OCI-LY3 (cell line): ENCODE results near the gene SSBP2.
A peak's percentile ranks its signal among the peaks of the same experiment; 100 is the strongest.
"Not testable (repeated sequence)": the region's sequence is repeated elsewhere in the genome, so short reads cannot be mapped to it uniquely, and the experiment has no call there.

Experiments used
- H2AFZ ChIP-seq: fragments of 200-600, 300-600 bp; shearing (Covaris generic); 2 replicates; pipeline ENCODE4 v1.6.0; 2014; ENCODE audit warnings: antibody characterized with exemption, low read depth, low read length
- H3K27ac ChIP-seq: fragments of 200-600, 300-600 bp; sonication (generic); 2 replicates; pipeline ENCODE4 v1.5.1; 2014; ENCODE audit warnings: mild to moderate bottlenecking, low read length, moderate library complexity, mixed read lengths
- H3K27me3 ChIP-seq: fragments of 200-600, 300-600 bp; sonication (generic); 2 replicates; pipeline ENCODE4 v1.6.1; 2014; ENCODE audit warnings: low read depth, low read length, mixed read lengths
- H3K36me3 ChIP-seq: fragments of 200-600, 300-600 bp; sonication (generic); replicated peaks from 2 replicates; pipeline ENCODE3; 2014; ENCODE audit warnings: low read depth, low read length, mixed read lengths
- H3K4me1 ChIP-seq: fragments of 300-600, 200-600 bp; sonication (generic); 2 replicates; pipeline ENCODE4 v1.6.1; 2014; ENCODE audit warnings: low read length, mixed read lengths
- H3K4me2 ChIP-seq: fragments of 200-600, 300-600 bp; sonication (generic); 2 replicates; pipeline ENCODE4 v1.6.1; 2014; ENCODE audit warnings: low read length, mixed read lengths
- H3K4me3 ChIP-seq: fragments of 300-600, 200-600 bp; sonication (generic); 2 replicates; pipeline ENCODE4 v1.5.1; 2014; ENCODE audit warnings: antibody characterized with exemption, mild to moderate bottlenecking, low read length, moderate library complexity
- H3K79me2 ChIP-seq: fragments of 300-600, 200-600 bp; shearing (Covaris generic); 2 replicates; pipeline ENCODE4 v1.6.1; 2014; ENCODE audit warnings: mild to moderate bottlenecking, low read length, mixed read lengths
- H3K9ac ChIP-seq: fragments of 300-600, 200-600 bp; shearing (Covaris generic); 2 replicates; pipeline ENCODE4 v1.6.0; 2014; ENCODE audit warnings: mild to moderate bottlenecking, low read length, moderate library complexity
- H3K9me3 ChIP-seq: fragments of 200-600, 300-600 bp; shearing (Covaris generic); 2 replicates; pipeline ENCODE4 v1.6.1; 2014; ENCODE audit warnings: low read length, mixed read lengths; ENCODE audit not compliant: insufficient read depth
- H4K20me1 ChIP-seq: fragments of 200-600, 300-600 bp; sonication (generic); 2 replicates; pipeline ENCODE4 v1.6.1; 2016; ENCODE audit warnings: low read length, mixed read lengths; ENCODE audit not compliant: insufficient read depth
- EZH2phosphoT487 ChIP-seq: fragments of 200-600 bp; shearing (Covaris generic); IDR thresholded peaks from 2 replicates; pipeline ENCODE4 v1.6.1; 2018; ENCODE audit warnings: antibody characterized with exemption, mixed run types, low read depth
- TF ChIP-seq, protein P1 (sequence below): fragments of 200-600, 300-600 bp; sonication (generic); IDR thresholded peaks from 2 replicates; pipeline ENCODE4 v1.5.1; 2014; ENCODE audit warnings: antibody characterized with exemption, low read length, low read depth

Gene SSBP2

DNA sequence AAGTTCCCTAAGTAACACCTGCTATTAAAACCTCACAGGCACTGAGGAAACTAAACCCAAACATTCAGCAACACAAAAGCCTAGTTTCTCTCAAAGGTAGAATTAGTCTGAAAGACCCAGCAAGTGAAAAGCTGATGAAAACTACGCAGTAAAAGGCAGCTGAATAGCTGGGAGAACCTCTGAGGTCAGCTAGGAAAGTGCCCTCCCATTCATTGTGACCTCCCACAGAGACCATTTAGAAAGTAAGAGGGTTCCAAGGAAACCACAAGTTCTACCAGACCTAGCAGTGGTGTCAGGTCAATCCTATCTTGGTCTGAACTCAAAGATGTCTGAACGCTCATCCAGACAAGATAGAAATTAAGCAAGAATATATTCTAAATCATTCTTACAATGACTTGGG, 144.7 kb downstream of the SSBP2 start:
- Histone ChIP-seq H3K27ac (no peak overlapping the region), H3K79me2 (no peaks in the 10 kb centered on the region), H3K4me3 (no peak overlapping the region), H2AFZ (no peak overlapping the region), H3K9me3 (no peaks in the 10 kb centered on the region), H3K9ac (no peak overlapping the region), H3K36me3 (no peaks in the 10 kb centered on the region), H3K4me2 (0 out of 2 replicates have a peak overlapping the region, but pooled peaks have one; percentile 49), H3K27me3 (no peaks in the 10 kb centered on the region), H3K4me1 (peaks cover 24% of the 10 kb centered on the region), H4K20me1 (no peaks in the 10 kb centered on the region)
- TF ChIP-seq, protein P1, sequence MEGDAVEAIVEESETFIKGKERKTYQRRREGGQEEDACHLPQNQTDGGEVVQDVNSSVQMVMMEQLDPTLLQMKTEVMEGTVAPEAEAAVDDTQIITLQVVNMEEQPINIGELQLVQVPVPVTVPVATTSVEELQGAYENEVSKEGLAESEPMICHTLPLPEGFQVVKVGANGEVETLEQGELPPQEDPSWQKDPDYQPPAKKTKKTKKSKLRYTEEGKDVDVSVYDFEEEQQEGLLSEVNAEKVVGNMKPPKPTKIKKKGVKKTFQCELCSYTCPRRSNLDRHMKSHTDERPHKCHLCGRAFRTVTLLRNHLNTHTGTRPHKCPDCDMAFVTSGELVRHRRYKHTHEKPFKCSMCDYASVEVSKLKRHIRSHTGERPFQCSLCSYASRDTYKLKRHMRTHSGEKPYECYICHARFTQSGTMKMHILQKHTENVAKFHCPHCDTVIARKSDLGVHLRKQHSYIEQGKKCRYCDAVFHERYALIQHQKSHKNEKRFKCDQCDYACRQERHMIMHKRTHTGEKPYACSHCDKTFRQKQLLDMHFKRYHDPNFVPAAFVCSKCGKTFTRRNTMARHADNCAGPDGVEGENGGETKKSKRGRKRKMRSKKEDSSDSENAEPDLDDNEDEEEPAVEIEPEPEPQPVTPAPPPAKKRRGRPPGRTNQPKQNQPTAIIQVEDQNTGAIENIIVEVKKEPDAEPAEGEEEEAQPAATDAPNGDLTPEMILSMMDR, result no peak
- no peak for TF ChIP-seq EZH2phosphoT487

DNA sequence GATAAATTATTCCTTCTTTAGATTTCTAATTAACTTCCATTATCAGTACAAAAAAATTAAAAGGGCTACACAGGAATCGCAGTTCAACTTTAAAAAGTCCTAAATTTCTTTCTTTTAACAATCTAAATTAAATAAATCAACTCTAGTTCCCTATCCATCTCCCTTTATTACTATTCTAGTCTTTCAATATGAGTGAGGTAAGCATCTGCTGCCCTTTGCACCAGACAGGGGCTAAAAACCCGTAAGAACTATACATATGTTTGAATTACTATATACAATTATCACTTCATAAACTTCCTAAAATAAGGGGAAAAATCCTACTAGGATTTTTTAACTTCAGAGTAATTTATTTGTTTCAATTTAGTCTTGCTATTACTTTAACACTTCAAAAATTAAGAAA, 145.6 kb downstream of the SSBP2 start:
- Histone ChIP-seq H3K4me3 (peak overlapping the region; percentile 27; the same call in 1 of the 2 replicates), H3K4me2 (peak overlapping the region; percentile 49), H4K20me1 (no peaks in the 10 kb centered on the region), H3K36me3 (no peaks in the 10 kb centered on the region), H3K27ac (no peak overlapping the region), H3K27me3 (no peaks in the 10 kb centered on the region), H3K9me3 (no peaks in the 10 kb centered on the region), H3K79me2 (no peaks in the 10 kb centered on the region), H3K4me1 (peaks cover 24% of the 10 kb centered on the region), H2AFZ (no peak overlapping the region), H3K9ac (no peak overlapping the region)
- TF ChIP-seq, protein P1, result no peak
- no peak for TF ChIP-seq EZH2phosphoT487

DNA sequence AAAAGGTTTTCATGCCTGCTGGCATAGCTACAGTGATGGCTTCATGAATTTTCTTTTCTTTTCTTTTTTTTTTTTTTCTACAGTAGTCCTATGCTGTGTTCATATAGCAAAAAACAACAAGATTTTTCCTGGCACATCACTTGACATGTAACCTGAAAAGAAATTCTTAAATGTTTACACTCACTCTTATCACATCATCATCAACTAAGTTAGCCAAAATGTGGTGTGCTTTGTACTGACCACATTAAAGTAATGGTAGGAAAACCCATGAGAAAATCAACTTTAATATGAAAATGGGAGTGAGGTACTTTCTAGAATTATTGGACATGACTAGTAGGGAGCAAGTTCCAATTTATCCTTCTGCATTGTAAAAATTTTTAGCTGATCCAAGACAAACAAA, 146.7 kb downstream of the SSBP2 start:
- Histone ChIP-seq H3K4me2 (no peak overlapping the region), H3K9me3 (no peaks in the 10 kb centered on the region), H3K9ac (no peak overlapping the region), H3K79me2 (no peaks in the 10 kb centered on the region), H3K4me1 (peaks cover 24% of the 10 kb centered on the region), H2AFZ (no peak overlapping the region), H3K27ac (no peak overlapping the region), H3K4me3 (no peak overlapping the region), H3K27me3 (no peaks in the 10 kb centered on the region), H4K20me1 (no peaks in the 10 kb centered on the region), H3K36me3 (no peaks in the 10 kb centered on the region)
- no peak for TF ChIP-seq EZH2phosphoT487
- TF ChIP-seq, protein P1, result no peak

DNA sequence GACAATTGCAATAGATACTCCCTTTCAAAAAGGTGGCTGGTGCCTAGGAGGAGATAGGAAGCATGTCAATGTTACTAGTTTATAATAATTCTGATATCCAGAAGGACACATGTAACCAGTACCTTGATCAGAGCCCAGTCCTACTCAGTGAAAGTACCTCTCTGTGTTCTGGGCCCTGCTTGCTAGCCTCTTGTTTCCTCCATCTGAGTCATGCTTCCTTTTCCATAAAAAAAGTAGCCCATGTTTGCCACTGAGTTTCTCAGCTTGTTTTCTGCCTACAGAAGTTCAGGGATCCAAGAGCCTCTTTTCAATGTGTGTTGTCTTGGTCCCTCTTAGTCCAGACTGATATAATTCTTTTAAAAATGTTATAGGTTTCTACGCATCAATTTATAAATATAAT, 149.0 kb downstream of the SSBP2 start:
- Histone ChIP-seq H4K20me1 (no peaks in the 10 kb centered on the region), H3K9me3 (no peaks in the 10 kb centered on the region), H3K9ac (no peak overlapping the region), H3K27me3 (no peaks in the 10 kb centered on the region), H3K79me2 (no peaks in the 10 kb centered on the region), H3K36me3 (no peaks in the 10 kb centered on the region), H2AFZ (no peak overlapping the region), H3K27ac (no peak overlapping the region), H3K4me3 (no peak overlapping the region), H3K4me2 (no peak overlapping the region), H3K4me1 (peaks cover 24% of the 10 kb centered on the region)
- TF ChIP-seq, protein P1, result no peak
- TF ChIP-seq EZH2phosphoT487, result no peak

DNA sequence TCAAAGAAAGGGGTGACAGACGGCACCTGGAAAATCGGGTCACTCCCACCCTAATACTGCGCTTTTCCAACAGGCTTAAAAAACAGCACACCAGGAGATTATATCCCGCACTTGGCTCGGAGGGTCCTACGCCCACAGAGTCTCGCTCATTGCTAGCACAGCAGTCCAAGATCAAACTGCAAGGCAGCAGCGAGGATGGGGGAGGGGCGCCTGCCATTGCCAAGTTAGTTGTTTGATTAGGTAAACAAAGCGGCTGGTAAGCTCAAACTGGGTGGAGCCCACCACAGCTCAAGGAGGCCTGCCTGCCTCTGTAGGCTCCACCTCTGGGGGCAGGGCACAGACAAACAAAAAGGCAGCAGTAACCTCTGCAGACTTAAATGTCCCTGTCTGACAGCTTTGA, 158.8 kb downstream of the SSBP2 start:
- H4K20me1 ChIP-seq, H3K9ac ChIP-seq, H3K4me2 ChIP-seq, H3K79me2 ChIP-seq, H2AFZ ChIP-seq, H3K4me3 ChIP-seq, H3K27me3 ChIP-seq, H3K36me3 ChIP-seq, H3K27ac ChIP-seq, H3K9me3 ChIP-seq, H3K4me1 ChIP-seq: not testable (repeated sequence)
